ENCODE results near the gene USP26.
"Not testable (repeated sequence)": the region's sequence is repeated elsewhere in the genome, so short reads cannot be mapped to it uniquely, and the experiment has no call there.

The USP26 gene, protein sequence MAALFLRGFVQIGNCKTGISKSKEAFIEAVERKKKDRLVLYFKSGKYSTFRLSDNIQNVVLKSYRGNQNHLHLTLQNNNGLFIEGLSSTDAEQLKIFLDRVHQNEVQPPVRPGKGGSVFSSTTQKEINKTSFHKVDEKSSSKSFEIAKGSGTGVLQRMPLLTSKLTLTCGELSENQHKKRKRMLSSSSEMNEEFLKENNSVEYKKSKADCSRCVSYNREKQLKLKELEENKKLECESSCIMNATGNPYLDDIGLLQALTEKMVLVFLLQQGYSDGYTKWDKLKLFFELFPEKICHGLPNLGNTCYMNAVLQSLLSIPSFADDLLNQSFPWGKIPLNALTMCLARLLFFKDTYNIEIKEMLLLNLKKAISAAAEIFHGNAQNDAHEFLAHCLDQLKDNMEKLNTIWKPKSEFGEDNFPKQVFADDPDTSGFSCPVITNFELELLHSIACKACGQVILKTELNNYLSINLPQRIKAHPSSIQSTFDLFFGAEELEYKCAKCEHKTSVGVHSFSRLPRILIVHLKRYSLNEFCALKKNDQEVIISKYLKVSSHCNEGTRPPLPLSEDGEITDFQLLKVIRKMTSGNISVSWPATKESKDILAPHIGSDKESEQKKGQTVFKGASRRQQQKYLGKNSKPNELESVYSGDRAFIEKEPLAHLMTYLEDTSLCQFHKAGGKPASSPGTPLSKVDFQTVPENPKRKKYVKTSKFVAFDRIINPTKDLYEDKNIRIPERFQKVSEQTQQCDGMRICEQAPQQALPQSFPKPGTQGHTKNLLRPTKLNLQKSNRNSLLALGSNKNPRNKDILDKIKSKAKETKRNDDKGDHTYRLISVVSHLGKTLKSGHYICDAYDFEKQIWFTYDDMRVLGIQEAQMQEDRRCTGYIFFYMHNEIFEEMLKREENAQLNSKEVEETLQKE

DNA sequence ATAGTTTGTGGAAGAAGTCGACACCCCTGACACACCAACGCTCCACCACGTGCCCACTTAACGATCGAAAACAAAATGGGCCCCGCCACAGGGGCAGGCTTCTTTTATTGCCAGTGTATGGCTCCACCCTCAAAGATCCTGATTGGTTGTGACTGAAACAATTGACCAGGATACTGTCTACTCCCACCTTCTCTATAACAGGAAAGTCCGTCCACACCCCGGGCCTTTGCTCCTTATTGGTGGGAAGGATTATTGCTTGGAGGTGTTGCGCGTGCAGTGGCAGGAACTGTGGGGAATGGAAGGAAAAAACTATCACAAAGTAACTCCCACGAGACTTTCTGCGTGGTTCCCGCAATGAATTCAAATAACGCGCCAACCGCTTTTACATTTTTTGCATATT, at the start of gene USP26:
Gene USP26, minus strand, starts transcription at position 79 of the 400 bp plus-strand sequence. CDS start 68,889 bp downstream, outside the sequence.
- DNase-seq (ENCODE audit: low read depth in 1 of 2, low spot score in 1 of 2): no peak

DNA sequence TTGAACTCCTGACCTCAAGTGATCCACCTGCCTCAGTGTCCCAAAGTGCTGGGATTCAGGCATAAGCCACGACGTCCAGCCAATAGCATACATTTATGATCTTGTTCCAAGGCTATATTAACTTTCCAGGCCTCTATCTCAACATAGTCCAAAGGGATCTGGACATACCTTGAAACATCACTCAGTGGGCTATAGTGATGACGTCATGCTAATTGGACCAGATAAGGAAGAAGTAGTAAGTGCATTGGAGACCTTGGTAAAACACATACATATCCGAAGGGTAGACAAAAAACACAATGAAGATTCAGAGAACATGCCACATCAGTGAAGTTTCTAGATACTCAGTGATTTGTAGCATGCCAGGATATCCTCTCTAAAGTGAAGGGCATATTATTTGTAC, 37.4 kb upstream of the USP26 start:
- DNase-seq (ENCODE audit: low read depth in 1 of 2, low spot score in 1 of 2): no peak

DNA sequence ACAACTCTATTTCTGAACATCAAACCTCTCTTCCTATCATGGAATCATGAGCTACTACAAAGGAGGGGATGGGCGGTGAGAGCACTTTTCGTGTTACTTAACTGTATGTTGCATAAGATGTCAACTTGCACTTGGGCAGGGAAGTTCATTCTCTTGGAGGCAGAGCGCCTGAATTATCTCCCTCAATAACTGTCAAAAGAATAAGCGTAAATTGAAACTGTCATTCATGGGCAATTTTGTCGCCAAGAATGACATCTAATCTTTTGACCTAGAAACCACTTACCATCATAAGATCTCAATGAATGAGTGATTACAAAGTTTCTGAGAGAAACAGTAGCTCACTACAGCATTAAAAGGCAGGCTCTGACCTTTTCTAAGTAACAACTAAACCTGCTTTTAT, 23.5 kb upstream of the USP26 start:
- no peak for DNase-seq (ENCODE audit: low read depth in 1 of 2, low spot score in 1 of 2)

DNA sequence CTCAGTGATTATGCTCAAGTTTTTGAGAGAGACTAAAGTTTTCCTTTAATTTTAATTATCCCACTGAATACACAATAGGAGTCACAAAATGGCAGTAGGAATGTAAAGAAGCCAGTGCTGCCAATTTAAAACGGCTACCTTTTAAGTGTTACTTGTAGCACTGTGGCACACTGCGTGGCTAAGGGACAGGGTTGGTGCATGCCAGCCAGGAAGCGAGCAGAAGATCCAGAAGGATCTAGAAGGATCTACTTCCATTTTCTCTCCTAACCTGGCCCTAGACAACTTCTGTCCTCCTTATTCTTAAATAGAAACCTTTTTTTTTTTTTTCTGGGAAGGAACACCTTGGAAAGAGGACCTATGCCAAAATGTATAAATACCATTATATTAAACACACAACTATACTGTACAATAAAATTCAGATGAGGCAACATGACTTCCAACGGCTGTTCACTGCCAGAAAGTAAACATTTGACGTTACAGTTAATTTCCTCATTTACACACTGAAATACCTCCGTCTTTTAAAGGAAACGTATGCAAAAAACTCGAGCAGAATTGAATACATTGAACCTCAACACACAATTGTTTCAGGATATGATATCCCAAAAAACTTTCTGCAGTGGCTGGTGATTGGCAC, 2.7 kb downstream of the USP26 start:
- no peak for DNase-seq (ENCODE audit: low read depth in 1 of 2, low spot score in 1 of 2)

DNA sequence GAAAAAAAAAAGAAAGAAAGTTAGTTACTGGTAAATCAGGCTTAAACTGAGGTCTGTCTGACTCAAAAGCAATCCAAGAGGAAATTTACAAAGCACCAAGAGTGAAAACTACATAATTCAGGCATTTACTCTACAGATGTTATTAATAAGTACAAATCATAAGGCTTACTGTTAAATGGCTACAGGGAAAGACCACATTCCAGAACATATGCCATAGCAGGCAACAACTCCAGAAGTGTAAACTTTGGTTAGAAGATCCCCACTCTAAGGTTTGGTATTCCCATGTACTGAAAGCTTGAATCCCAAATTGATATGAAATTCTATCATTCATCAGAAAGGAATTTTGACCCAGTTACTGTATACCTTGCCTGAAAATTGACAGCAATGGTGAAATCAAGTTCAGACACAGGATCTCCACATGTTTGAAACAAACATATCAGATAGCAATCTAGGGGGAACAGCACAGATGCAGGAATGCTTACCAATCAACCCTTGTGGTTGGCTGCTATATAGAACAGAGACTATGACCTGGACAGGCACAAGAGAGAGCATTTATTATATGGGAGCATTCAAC, 6.6 kb downstream of the USP26 start:
- no peak for DNase-seq (ENCODE audit: low read depth in 1 of 2, low spot score in 1 of 2)

DNA sequence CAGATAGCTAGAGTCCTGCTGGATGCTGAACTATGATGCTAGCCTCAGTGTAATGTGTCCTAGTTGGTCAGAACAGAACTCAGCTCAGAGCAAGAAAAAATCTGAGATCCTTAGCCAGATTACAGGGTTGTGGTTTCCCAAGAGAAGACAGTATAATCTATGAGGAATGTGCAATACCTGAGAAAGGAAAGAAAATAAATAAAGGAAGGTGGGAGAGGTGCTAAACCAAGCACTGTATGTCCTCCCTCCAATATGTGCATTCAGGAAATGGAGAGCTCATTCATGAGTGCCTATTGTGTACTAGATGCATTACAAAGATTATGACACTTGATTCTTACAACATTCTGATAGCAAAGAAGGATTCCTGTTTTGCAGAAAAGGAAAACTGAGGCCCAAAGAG, 7.5 kb downstream of the USP26 start:
- no peak for DNase-seq (ENCODE audit: low read depth in 1 of 2, low spot score in 1 of 2)

DNA sequence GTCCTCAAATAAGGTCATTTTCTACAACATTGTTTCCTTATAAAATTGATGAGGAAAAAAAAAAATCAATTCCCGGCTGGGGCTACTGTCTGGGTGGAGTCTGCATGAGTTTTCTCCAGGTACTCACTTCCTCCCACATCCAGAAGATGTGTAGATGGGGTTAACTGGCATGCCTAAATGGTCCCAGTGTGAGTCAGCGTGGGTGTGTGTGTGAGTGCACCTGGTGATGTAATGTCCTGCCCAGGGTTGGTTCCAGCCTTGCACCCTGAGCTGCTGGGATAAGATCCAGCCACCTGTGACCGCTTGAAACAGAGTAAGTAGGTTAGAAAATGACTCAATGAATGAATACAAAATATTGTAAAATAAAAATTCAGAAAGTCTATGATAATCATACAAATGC, 11.1 kb downstream of the USP26 start:
- DNase-seq (ENCODE audit: low read depth in 1 of 2, low spot score in 1 of 2): no peak

DNA sequence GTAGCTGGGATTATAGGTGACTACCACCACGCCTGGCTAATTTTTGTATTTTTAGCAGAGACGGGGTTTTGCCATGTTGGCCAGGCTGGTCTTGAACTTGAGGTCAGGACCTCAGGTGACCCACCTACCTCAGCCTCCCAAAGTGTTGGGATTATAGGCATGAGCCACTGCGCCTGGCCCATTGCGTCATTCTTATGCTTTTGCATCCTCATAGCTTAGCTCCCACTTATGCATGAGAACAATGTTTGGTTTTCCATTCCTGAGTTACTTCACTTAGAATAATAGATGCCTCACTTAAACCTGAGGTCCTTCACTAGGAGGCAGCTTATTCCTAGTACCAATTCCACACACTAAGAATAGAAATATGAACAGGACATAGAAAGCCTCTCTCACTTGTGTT, 11.9 kb downstream of the USP26 start:
- DNase-seq (ENCODE audit: low read depth in 1 of 2, low spot score in 1 of 2): not testable (repeated sequence)

DNA sequence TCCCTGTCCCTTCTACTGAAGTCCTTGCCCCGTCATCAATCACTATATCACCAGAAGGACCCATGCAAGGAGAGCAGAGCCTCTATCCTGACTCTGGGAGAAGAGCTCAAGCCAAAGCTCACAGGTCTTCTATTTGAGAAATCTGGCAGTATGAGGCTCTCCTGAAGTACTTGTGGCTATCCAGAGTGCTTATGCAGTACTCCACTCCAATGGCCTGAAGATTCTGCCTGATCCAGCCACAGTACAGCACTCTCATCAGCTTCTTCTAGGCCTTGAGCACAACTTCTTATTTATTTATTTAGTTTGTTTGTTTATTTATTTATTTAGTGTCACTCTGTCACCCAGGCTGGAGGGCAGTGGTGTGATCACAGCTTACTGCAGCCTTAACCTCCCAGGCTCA, 13.0 kb downstream of the USP26 start:
- no peak for DNase-seq (ENCODE audit: low read depth in 1 of 2, low spot score in 1 of 2)

DNA sequence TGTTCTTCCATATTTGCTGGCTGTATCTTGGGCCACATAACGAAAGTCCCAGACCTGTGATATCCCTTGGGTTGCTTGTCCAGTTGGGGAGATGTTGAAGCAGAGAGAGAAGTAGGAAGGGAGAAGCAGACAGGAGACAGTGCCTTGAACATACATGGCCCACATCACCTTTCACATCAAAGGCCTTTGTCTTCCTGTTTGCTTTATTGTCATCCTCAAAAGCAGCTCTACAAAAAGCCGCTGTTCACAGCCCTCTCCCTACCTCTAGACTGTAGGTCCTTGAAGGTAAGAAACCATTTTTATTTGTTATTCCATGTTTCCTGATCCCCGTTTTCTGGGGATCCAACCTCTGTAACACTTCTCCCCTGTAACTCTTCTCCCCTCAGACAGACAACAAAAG, 14.9 kb downstream of the USP26 start:
- DNase-seq (ENCODE audit: low read depth in 1 of 2, low spot score in 1 of 2): no peak

DNA sequence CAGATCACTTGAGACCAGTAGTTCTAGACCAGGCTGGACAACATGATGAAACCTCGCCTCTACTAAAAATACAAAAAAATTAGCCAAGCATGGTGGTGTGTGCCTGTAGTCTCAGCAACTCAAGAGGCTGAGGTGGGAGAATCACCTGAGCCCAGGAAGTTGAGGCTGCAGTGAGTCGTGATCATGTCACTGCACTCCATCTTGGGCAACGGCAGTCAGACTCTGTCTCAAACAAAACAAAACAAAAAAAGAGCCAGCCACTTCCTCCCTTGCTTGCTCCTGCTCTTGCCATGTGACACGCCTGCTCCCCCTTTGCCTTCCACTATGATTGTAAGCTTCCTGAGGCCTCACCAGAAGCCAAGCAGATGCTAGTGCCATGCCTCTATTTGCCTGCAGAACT, 19.1 kb downstream of the USP26 start:
- DNase-seq (ENCODE audit: low read depth in 1 of 2, low spot score in 1 of 2): not testable (repeated sequence)

DNA sequence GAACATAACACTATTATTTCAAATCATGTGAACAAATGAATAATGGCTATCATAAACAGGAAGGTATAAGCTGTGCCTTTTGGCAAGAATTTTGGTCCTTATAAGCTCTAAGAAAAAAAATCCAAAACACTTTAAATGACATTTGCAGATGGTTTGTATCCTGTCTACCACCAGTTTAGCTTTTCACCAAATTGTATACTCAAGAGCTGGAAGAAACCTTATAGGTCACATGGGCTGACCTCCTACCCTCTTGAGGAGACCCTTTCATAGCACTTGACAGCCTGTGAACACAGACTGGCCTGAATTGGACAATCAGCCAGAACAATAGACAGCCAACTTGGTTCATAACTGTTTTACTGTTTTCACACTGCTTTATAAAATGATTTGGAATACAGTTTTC, 24.3 kb downstream of the USP26 start:
- no peak for DNase-seq (ENCODE audit: low read depth in 1 of 2, low spot score in 1 of 2)

DNA sequence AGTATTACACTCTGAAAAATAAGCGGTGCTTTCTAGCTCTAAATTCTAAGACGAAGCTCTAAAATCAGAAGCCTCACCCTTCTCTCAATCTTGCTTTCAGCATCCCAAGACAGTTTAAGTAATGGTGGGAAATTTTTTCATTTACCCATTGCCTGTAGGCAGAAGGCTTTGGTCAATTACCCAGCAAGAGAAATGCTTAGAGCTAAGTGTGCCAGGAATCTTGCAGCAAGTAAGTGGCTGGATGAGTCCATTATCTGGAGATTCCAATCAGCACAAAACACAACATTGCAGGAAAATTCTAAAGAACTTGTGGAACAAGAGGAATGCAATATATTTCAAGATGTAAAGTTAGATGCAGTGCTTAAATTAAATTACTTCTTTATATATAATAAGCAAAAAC, 28.4 kb downstream of the USP26 start:
- no peak for DNase-seq (ENCODE audit: low read depth in 1 of 2, low spot score in 1 of 2)

DNA sequence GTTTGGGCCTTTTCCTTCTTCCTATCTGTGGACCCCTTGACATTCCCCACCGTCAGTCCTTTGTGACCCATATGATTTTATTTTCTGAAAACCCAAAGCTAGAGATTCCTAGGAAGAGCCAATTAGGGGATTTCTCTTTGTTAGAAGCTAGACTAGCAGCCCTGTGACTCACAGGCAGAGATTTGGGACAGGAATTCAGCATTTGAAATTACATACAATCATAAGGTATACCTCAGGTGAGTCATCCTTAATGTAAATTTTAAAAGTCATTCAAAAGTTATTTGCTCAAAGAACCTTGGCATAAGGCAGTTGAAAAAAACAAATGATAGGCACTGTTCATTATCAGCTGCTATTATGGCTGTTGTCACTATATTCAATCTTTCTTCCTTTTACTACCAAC, 40.6 kb downstream of the USP26 start:
- no peak for DNase-seq (ENCODE audit: low read depth in 1 of 2, low spot score in 1 of 2)

DNA sequence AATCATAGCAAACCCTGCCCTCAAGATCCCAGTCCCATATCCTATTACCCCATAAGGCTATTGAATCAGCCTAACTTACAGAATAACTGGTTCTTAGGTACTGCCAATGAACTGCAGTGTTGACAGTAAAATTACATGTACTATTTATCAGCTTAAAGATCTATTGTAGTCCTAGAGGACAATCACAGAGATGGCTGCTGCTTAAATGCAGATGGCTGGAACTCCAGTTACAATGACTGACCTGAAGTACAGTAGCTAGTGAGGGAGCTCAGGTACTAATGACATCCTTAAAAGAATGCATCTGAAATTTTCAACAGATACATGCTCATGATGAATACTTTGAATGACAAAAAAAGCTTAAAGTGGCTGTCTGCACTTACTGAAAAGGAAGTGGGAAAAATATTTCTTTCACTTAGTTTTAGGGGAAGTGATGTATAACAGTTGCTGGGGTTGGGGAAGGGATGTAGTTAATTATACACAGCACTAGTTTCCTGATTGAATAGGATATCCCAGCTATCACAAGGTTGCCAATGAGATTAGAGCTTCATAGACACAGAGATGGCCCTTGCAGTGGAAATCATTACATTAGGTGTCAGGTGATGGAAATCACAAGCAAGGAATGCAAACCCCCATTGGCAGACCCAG, 42.0 kb downstream of the USP26 start:
- no peak for DNase-seq (ENCODE audit: low read depth in 1 of 2, low spot score in 1 of 2)

DNA sequence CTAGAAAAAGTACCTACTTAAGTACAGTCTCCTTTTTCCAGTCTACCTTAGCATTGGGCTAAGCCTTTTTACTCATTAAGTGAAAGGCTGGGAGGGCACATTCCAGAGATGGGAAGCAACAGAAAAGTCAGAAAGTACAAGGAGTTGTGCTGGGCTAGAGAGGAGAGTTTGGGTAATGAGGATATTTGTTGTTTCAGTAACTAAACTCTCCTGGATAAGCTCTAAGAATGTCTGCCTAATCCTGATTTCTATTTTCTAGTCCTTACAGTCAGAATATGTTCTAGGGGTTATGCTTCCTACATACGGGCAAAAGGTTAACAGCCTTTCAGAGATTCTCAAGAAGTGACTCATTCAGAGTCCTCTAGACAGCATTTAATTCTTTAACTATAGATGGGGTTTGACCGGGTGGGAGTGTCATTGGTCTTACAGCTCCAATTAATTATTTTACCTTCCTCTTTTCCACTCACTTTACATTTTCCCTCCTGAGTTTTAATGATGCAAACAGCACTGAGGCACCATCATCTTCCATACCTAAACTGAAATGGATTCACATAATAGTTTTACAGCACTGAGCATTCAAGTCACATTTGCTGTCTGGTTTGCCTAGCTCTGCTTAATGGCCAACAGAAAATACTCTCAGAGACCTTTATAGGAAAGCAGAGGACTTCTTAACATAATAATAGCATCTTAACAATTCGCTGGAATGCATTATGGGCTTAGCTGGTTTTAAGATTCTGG, 42.9 kb downstream of the USP26 start:
- no peak for DNase-seq (ENCODE audit: low read depth in 1 of 2, low spot score in 1 of 2)

DNA sequence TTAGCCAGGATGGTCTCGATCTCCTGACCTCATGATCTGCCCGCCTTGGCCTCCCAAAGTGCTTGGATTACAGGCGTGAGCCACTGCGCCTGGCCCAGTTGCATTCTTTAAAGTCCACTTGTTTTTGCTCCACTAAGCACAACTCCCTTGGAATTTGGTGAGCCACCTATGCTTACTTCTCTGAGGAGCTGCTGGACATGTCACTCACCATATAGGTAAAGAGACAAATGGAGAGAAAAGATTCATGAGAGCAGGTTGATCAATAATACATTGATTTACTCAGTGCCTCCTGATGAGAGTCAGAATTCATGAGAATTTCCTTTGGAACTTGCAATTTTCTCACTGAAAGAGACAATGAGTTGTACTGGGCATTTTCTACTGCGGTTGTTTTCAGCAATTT, 48.2 kb downstream of the USP26 start:
- no peak for DNase-seq (ENCODE audit: low read depth in 1 of 2, low spot score in 1 of 2)

DNA sequence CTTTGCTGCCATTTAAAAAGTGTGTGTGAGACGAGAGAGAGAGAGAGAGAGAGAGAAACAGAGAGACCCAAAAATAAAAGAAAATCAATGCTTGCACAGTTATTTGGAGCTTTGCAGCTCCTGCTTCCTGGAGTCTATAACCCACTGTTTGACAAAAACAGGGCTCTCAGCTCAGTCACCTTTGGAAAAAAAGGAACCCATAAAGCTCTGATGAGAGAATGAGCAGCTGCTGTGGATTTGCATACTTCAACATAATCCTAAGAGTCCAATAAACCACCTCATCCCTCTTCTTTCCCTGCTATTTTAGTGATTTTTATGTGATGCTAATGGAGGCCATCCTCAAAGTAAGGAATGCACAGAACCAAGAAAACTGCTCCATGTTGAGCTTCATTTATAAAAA, 50.3 kb downstream of the USP26 start:
- DNase-seq (ENCODE audit: low read depth in 1 of 2, low spot score in 1 of 2): no peak

DNA sequence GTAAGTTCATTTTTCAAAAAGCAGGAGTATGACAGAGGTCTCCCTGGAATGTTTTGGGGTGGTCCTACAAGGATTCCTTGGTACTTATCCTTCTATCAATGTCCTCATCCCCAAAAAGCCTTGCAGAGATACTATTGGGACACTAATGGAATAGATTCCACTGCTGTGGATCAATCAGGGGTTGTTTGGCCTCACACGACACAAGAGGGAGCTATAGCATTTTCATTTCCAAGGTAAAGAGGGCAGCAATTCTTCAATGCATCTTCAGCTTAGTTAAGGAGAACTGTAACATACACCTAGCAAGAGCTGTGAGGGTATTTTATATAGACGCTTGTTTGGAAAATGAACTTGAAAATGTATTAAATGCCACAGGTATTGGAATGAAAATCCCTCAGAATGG, 50.9 kb downstream of the USP26 start:
- DNase-seq (ENCODE audit: low read depth in 1 of 2, low spot score in 1 of 2): no peak

DNA sequence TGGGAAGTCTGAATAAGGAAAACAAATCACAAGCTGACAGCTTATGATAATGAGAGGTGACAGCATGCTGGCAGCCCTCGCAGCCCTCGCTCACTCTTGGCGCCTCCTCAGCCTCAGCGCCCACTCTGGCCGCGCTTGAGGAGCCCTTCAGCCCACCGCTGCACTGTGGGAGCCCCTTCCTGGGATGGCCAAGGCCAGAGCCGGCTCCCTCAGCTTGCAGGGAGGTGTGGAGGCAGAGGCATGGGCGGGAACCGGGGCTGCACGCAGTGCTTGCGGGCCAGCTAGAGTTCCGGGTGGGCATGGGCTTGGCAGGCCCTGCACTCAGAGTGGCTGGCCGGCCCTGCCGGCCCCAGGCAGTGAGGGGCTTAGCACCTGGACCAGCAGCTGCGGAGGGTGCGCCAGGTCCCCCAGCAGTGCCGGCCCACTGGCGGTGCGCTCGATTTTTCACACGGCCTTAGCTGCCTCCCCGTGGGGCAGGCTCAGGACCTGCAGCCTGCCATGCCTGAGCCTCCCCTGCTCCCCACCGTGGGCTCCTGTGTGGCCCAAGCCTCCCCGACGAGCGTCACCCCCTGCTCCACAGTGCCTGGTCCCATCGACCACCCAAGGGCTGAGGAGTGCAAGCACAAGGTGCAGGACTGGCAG, 52.6 kb downstream of the USP26 start:
- not testable (repeated sequence) for DNase-seq (ENCODE audit: low read depth in 1 of 2, low spot score in 1 of 2)

Measured in activated CD4-positive, alpha-beta T cell treated with anti-CD3 and anti-CD28 coated beads, Interleukin-2, amount 50 U/mL, for 24 hours (primary cell).